HL-60 (cell line): ENCODE measurements around the gene SVIL.

ENCODE experiments used
- DNase-seq, 2 experiments: peaks; one replicate each; pipeline ENCODE4 v3.0.0-alpha.2; 2010 to 2020; ENCODE audit warnings: low read depth in 1 of 2, low spot score in 1 of 2
- H3K27ac ChIP-seq: fragments of 250-450 bp; sonication (Bioruptor Pico); replicated peaks from 2 replicates; pipeline ENCODE4 v1.5.1; 2020; ENCODE audit warnings: mild to moderate bottlenecking, moderate library complexity
- H3K27me3 ChIP-seq: fragments of 250-450 bp; sonication (Bioruptor Pico); 2 replicates; pipeline ENCODE4 v1.5.1; 2021; ENCODE audit warnings: mild to moderate bottlenecking, moderate library complexity; ENCODE audit not compliant: insufficient read depth, poor library complexity, severe bottlenecking
- H3K4me3 ChIP-seq: replicated peaks from 2 replicates; pipeline ENCODE4 v1.5.1; 2011; ENCODE audit warnings: mild to moderate bottlenecking, control low read depth, low read length; ENCODE audit not compliant: insufficient read depth
- CTCF ChIP-seq: IDR thresholded peaks from one replicate; pipeline ENCODE4 v1.5.1; 2011; ENCODE audit warnings: low read length, control low read depth, inconsistent platforms; ENCODE audit not compliant: insufficient read depth
- GABPA ChIP-seq: IDR thresholded peaks from 2 replicates; pipeline ENCODE4 v1.6.1; 2012; ENCODE audit warnings: low read depth
- POLR2AphosphoS5 ChIP-seq: IDR thresholded peaks from 2 replicates; pipeline ENCODE4 v1.6.1; 2012; ENCODE audit warnings: low read depth
- REST ChIP-seq: IDR thresholded peaks from 2 replicates; pipeline ENCODE4 v1.6.1; 2012; ENCODE audit warnings: low read depth; ENCODE audit not compliant: insufficient replicate concordance
- SPI1 ChIP-seq: IDR thresholded peaks from 2 replicates; pipeline ENCODE4 v1.6.1; 2012; ENCODE audit warnings: low read depth, mild to moderate bottlenecking, borderline replicate concordance

The SVIL gene

GRCh38 chr10:29470843-29471543, 163.8 kb downstream of the SVIL start:
- TF ChIP-seq SPI1 (no peak), POLR2AphosphoS5 (no peak), GABPA (no peak), REST (no peak), CTCF (no peak)
- no peak overlapping the region for H3K27ac ChIP-seq
- no peak overlapping the region for H3K4me3 ChIP-seq
- H3K27me3 ChIP-seq = no peaks in the 10 kb centered on the region
- no peak for DNase-seq

- Histone ChIP-seq H3K27me3 (no peaks in the 10 kb centered on the region), H3K27ac (no peak overlapping the region), H3K4me3 (no peak overlapping the region)
- DNase-seq = peak in 1 of 2 experiments; percentile 1
- TF ChIP-seq SPI1 = no peak
- no peak for TF ChIP-seq GABPA
- TF ChIP-seq REST = no peak
- no peak for TF ChIP-seq CTCF
- TF ChIP-seq POLR2AphosphoS5 = no peak
These were observed 164.4 kb downstream of the SVIL start for GRCh38 chr10:29470355-29470705.

GRCh38 chr10:29469481-29470354, 165.1 kb downstream of the SVIL start:
- H3K27ac ChIP-seq = no peak overlapping the region
- no peak for DNase-seq
- TF ChIP-seq REST (no peak), SPI1 (no peak)

More at GRCh38 chr10:29469481-29470354, 165.1 kb downstream of the SVIL start:
- Histone ChIP-seq H3K27me3 (no peaks in the 10 kb centered on the region), H3K4me3 (no peak overlapping the region)
